Neuron (in vitro differentiated cells): ENCODE measurements around the gene CUL1.

Experiments
- H2AFZ ChIP-seq: one replicate; pipeline ENCODE4 v1.6.1; 2013; ENCODE audit warnings: low read depth, mild to moderate bottlenecking, inconsistent platforms, low read length, moderate library complexity
- H3K27me3 ChIP-seq: one replicate; pipeline ENCODE4 v1.6.1; 2013; ENCODE audit warnings: low read length; ENCODE audit not compliant: insufficient read depth
- H3K36me3 ChIP-seq: one replicate; pipeline ENCODE4 v1.6.1; 2013; ENCODE audit warnings: low read length; ENCODE audit not compliant: insufficient read depth
- H3K4me1 ChIP-seq: one replicate; pipeline ENCODE4 v1.6.1; 2013; ENCODE audit warnings: low read length; ENCODE audit not compliant: insufficient read depth
- H3K4me3 ChIP-seq: 2 replicates; pipeline ENCODE4 v1.5.1; 2013; ENCODE audit warnings: mild to moderate bottlenecking, low read length, moderate library complexity
- H3K9me3 ChIP-seq: one replicate; pipeline ENCODE4 v1.6.1; 2013; ENCODE audit warnings: low read length

CUL1 gene

GRCh38 chr7:148681821-148682220, 16.9 kb upstream of the CUL1 start:
- H3K36me3 ChIP-seq: no peaks in the 10 kb centered on the region
- no peaks in the 10 kb centered on the region for H3K9me3 ChIP-seq
- no peaks in the 10 kb centered on the region for H3K4me1 ChIP-seq
- H3K4me3 ChIP-seq: no peak overlapping the region
- H2AFZ ChIP-seq: no peak overlapping the region
- no peaks in the 10 kb centered on the region for H3K27me3 ChIP-seq

- no peaks in the 10 kb centered on the region for H3K9me3 ChIP-seq
- no peaks in the 10 kb centered on the region for H3K36me3 ChIP-seq
- H3K4me3 ChIP-seq: no peak overlapping the region
Measured at GRCh38 chr7:148684289-148684830, 14.3 kb upstream of the CUL1 start.

GRCh38 chr7:148686312-148686937, 12.3 kb upstream of the CUL1 start:
- H3K4me1 ChIP-seq: no peaks in the 10 kb centered on the region
- H3K9me3 ChIP-seq: no peaks in the 10 kb centered on the region
- no peak overlapping the region for H2AFZ ChIP-seq
- no peak overlapping the region for H3K4me3 ChIP-seq
- H3K27me3 ChIP-seq: peaks cover 4% of the 10 kb centered on the region
- H3K36me3 ChIP-seq: no peaks in the 10 kb centered on the region

More at GRCh38 chr7:148684289-148684830, 14.3 kb upstream of the CUL1 start:
- H2AFZ ChIP-seq: no peak overlapping the region
- no peaks in the 10 kb centered on the region for H3K4me1 ChIP-seq
- no peaks in the 10 kb centered on the region for H3K27me3 ChIP-seq

- Histone ChIP-seq H3K4me1 (no peaks in the 10 kb centered on the region), H3K4me3 (no peak overlapping the region), H3K36me3 (no peaks in the 10 kb centered on the region), H2AFZ (no peak overlapping the region), H3K9me3 (no peaks in the 10 kb centered on the region), H3K27me3 (peaks cover 4% of the 10 kb centered on the region)
Measured at GRCh38 chr7:148687555-148687954, 11.1 kb upstream of the CUL1 start.

GRCh38 chr7:148688526-148688925, 10.2 kb upstream of the CUL1 start:
- Histone ChIP-seq H3K9me3 (no peaks in the 10 kb centered on the region), H3K4me1 (no peaks in the 10 kb centered on the region), H2AFZ (no peak overlapping the region), H3K36me3 (no peaks in the 10 kb centered on the region), H3K4me3 (no peak overlapping the region), H3K27me3 (peaks cover 4% of the 10 kb centered on the region)

- H2AFZ ChIP-seq: no peak overlapping the region
- H3K36me3 ChIP-seq: no peaks in the 10 kb centered on the region
- no peak overlapping the region for H3K4me3 ChIP-seq
- no peaks in the 10 kb centered on the region for H3K9me3 ChIP-seq
- peaks cover 4% of the 10 kb centered on the region for H3K27me3 ChIP-seq
- H3K4me1 ChIP-seq: peaks cover 5% of the 10 kb centered on the region
Measured at GRCh38 chr7:148693651-148694050, 5.1 kb upstream of the CUL1 start.

GRCh38 chr7:148694631-148695030, 4.1 kb upstream of the CUL1 start:
- no peak overlapping the region for H2AFZ ChIP-seq
- peaks cover 5% of the 10 kb centered on the region for H3K4me1 ChIP-seq
- no peaks in the 10 kb centered on the region for H3K36me3 ChIP-seq
- no peak overlapping the region for H3K4me3 ChIP-seq
- no peaks in the 10 kb centered on the region for H3K9me3 ChIP-seq
- H3K27me3 ChIP-seq: peaks cover 4% of the 10 kb centered on the region

GRCh38 chr7:148695953-148696352, 2.8 kb upstream of the CUL1 start:
- no peak overlapping the region for H2AFZ ChIP-seq
- H3K4me3 ChIP-seq: no peak overlapping the region
- no peaks in the 10 kb centered on the region for H3K9me3 ChIP-seq
- no peaks in the 10 kb centered on the region for H3K27me3 ChIP-seq
- no peaks in the 10 kb centered on the region for H3K36me3 ChIP-seq
- H3K4me1 ChIP-seq: peaks cover 15% of the 10 kb centered on the region

- Histone ChIP-seq H3K9me3 (no peaks in the 10 kb centered on the region), H3K4me3 (no peak overlapping the region)
Measured at GRCh38 chr7:148696787-148697186, 1.9 kb upstream of the CUL1 start.

GRCh38 chr7:148697256-148698006, 1.3 kb upstream of the CUL1 start:
- Histone ChIP-seq H3K4me1 (peaks cover 21% of the 10 kb centered on the region), H2AFZ (peak overlapping the region; percentile 74), H3K27me3 (no peaks in the 10 kb centered on the region), H3K36me3 (no peaks in the 10 kb centered on the region), H3K9me3 (no peaks in the 10 kb centered on the region), H3K4me3 (peak overlapping the region; percentile 87)

More at GRCh38 chr7:148696787-148697186, 1.9 kb upstream of the CUL1 start:
- Histone ChIP-seq H2AFZ (no peak overlapping the region), H3K36me3 (no peaks in the 10 kb centered on the region), H3K27me3 (no peaks in the 10 kb centered on the region), H3K4me1 (peaks cover 21% of the 10 kb centered on the region)

- no peaks in the 10 kb centered on the region for H3K27me3 ChIP-seq
Measured at GRCh38 chr7:148698007-148698396, 701 bp upstream of the CUL1 start.

GRCh38 chr7:148699024-148699781, 500 bp downstream of the CUL1 start:
- Histone ChIP-seq H3K36me3 (no peaks in the 10 kb centered on the region), H3K4me1 (peaks cover 21% of the 10 kb centered on the region), H3K4me3 (peak overlapping the region; percentile 87), H2AFZ (peak overlapping the region; percentile 74), H3K9me3 (no peaks in the 10 kb centered on the region), H3K27me3 (no peaks in the 10 kb centered on the region)

More at GRCh38 chr7:148698007-148698396, 701 bp upstream of the CUL1 start:
- H2AFZ ChIP-seq: peak overlapping the region; percentile 74
- no peaks in the 10 kb centered on the region for H3K36me3 ChIP-seq
- peak overlapping the region; percentile 87 for H3K4me3 ChIP-seq
- peaks cover 21% of the 10 kb centered on the region for H3K4me1 ChIP-seq
- H3K9me3 ChIP-seq: no peaks in the 10 kb centered on the region
